ENCODE results near the gene C1QTNF7. TPM values are rescaled to one million over a fixed set of nuclear protein-coding genes. Genes with fewer than 3 reads are reported as not detected.

Gene C1QTNF7
- total and polyA plus RNA-seq, 9 donors = 5.9 to 23.6 (median 14.1) TPM

DNA sequence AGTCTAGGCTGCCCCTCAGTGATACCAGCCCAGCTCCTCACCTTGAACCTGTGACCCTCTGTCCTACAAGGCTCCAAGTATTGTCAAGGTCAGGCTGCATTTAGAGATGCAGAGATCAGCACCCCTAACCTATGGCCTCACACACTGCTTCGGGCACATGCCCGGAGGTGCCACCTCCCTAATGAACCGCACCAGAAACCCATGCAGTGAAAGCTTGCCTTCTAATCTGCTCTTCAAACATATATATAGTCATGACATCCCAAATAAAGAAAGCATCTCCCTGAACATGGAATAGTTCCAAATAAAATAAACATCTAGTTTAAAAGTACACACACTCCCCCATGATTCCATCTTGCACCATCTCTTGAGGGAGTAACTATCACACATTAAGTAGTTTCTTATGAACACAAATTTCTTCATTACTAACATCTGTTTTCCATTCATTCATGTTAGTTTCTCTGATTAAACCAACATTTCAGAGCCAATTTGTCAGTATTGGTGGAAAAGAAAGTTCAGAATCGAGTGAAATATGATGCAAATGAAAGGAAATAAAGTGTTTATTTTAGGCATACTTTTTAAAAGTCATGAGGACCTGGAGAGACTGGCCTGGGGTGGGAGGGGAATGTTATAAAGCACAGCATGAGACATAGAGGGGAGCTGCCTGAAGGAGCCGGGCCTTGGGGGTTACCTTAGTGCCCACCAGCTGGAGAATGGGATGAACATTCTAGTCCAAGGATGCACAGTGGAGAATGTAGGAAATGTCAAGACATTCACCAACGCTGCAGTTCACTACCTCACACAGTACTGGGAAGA, 61.0 kb downstream of the C1QTNF7 start:
- Histone ChIP-seq H3K27ac (no peak overlapping the region), H3K36me3 (no peaks in the 10 kb centered on the region), H3K27me3 (no peaks in the 10 kb centered on the region), H3K9me3 (no peaks in the 10 kb centered on the region), H3K4me3 (no peak overlapping the region), H3K4me1 (ENCODE audit: insufficient read depth) (no peaks in the 10 kb centered on the region)
- DNase-seq = no peak
- 68 to 86% (median 79%) methylated on average over 6 of the region's 6 CpGs for WGBS, 3 donors
- intact Hi-C loops (cut with DNase I) = no loop called here
- no peak for TF ChIP-seq POLR2A (IDR thresholded peaks at IDR 0.05)
- TF ChIP-seq, protein P1, sequence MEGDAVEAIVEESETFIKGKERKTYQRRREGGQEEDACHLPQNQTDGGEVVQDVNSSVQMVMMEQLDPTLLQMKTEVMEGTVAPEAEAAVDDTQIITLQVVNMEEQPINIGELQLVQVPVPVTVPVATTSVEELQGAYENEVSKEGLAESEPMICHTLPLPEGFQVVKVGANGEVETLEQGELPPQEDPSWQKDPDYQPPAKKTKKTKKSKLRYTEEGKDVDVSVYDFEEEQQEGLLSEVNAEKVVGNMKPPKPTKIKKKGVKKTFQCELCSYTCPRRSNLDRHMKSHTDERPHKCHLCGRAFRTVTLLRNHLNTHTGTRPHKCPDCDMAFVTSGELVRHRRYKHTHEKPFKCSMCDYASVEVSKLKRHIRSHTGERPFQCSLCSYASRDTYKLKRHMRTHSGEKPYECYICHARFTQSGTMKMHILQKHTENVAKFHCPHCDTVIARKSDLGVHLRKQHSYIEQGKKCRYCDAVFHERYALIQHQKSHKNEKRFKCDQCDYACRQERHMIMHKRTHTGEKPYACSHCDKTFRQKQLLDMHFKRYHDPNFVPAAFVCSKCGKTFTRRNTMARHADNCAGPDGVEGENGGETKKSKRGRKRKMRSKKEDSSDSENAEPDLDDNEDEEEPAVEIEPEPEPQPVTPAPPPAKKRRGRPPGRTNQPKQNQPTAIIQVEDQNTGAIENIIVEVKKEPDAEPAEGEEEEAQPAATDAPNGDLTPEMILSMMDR (IDR thresholded peaks at IDR 0.05) = no peak
- TF ChIP-seq EP300 (IDR thresholded peaks at IDR 0.05) = no peak

DNA sequence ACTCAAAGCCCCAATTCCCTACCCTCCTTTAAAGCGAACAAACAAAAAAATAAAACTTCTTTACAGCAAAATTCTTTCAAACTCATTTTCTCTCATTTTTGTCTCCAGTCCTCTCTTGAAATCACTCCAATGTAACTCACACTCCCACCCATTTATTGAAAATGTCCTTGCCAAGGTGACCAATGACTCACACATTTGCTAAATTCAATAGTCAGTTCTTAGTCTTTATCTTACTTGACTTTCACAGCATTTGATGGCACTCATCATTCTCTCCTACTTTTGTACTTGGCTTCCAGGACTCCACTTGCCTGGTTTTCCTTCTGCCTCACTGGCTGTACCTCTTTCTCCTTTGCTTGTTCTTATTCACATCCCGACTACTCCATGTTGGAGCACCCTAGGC, 61.7 kb downstream of the C1QTNF7 start:
- Histone ChIP-seq H3K27me3 (no peaks in the 10 kb centered on the region), H3K4me1 (ENCODE audit: insufficient read depth) (no peaks in the 10 kb centered on the region), H3K27ac (no peak overlapping the region), H3K36me3 (no peaks in the 10 kb centered on the region), H3K9me3 (no peaks in the 10 kb centered on the region), H3K4me3 (no peak overlapping the region)
- intact Hi-C loops (cut with DNase I) = no loop called here
- TF ChIP-seq, protein P1 (IDR thresholded peaks at IDR 0.05) = no peak
- no peak for TF ChIP-seq POLR2A (IDR thresholded peaks at IDR 0.05)
- no peak for TF ChIP-seq EP300 (IDR thresholded peaks at IDR 0.05)
- DNase-seq = no peak
- 87 to 94% (median 88%) methylated on average over 2 of the region's 2 CpGs for WGBS, 3 donors

DNA sequence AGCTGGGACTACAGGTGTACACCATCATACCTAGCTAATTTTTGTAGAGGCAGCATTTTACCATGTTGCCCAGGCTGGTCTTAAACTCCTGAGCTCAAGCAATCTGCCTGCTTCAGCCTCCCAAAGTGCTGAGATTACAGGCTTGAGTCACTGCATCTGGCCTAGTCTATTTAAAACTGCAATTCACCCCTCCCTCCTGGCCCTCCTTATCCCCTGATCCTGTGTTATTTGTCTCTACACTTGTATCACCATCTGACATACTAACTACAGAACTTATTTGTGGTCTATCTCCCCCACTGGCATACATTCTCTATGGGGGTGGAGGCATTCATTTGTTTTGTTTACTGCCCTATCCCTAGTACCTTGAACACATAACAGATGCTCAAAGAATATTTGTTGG, 65.6 kb downstream of the C1QTNF7 start:
- TF ChIP-seq EP300 (IDR thresholded peaks at IDR 0.05) (no peak), POLR2A (IDR thresholded peaks at IDR 0.05) (no peak)
- TF ChIP-seq, protein P1 (IDR thresholded peaks at IDR 0.05) = no peak
- H3K4me1 ChIP-seq (ENCODE audit: insufficient read depth) = no peaks in the 10 kb centered on the region
- DNase-seq = no peak
- intact Hi-C loops (cut with DNase I) = no loop called here
- no peak overlapping the region for H3K27ac ChIP-seq
- no peak overlapping the region for H3K4me3 ChIP-seq
- H3K36me3 ChIP-seq = no peaks in the 10 kb centered on the region
- no peaks in the 10 kb centered on the region for H3K27me3 ChIP-seq
- H3K9me3 ChIP-seq = no peaks in the 10 kb centered on the region

DNA sequence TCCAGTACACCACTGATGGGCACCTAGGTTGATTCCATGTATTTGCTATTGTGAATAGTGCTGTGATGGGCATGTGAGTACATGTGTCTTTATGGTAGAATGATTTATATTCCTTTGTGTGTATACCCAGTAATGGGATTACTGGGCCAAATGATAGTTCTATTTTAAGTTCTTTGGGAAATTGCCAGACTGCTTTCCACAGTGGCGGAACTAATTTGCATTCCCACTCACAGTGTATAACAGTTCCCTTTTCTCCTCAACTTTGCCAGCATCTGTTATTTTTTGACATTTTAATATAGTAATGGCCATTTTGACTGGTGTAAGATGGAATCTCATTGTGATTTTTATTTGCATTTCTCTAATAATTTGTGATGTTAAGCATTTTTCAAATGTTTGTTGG, 67.8 kb downstream of the C1QTNF7 start:
- no peak overlapping the region for H3K27ac ChIP-seq
- no peaks in the 10 kb centered on the region for H3K4me1 ChIP-seq (ENCODE audit: insufficient read depth)
- no peak for DNase-seq
- intact Hi-C loops (cut with DNase I) = no loop called here
- TF ChIP-seq EP300 (IDR thresholded peaks at IDR 0.05) (no peak), POLR2A (IDR thresholded peaks at IDR 0.05) (no peak)
- TF ChIP-seq, protein P1 (IDR thresholded peaks at IDR 0.05) = no peak
- 70 to 90% (median 83%) methylated on average over 1 of the region's 1 CpG for WGBS, 3 donors
- H3K9me3 ChIP-seq = no peaks in the 10 kb centered on the region
- H3K4me3 ChIP-seq = no peak overlapping the region
- H3K27me3 ChIP-seq = no peaks in the 10 kb centered on the region
- H3K36me3 ChIP-seq = no peaks in the 10 kb centered on the region

Small RNA genes lying within 50 kb of the gene (small RNA-seq; reads per million reads assigned to genes)
- gene AC007016.1 = not detected

Other genes with a start within 250 kb of the C1QTNF7 start
- 10 to 100 TPM; 10.6 to 53.9 (median 17.5) TPM for gene CC2D2A, start 41.8 kb downstream of the C1QTNF7 start, total RNA-seq
- 10 to 100 TPM in 1 of 2 donors, 1 to 10 TPM in 1; 9.4 to 38.9 TPM for gene CC2D2A, start 41.8 kb downstream of the C1QTNF7 start, polyA plus RNA-seq
- 100 to 1,000 TPM in 1 of 7 donors, 10 to 100 TPM in 6; 68.7 to 103 (median 90.4) TPM for gene FBXL5, start 227.3 kb downstream of the C1QTNF7 start, total RNA-seq
- gene FBXL5, start 227.3 kb downstream of the C1QTNF7 start, polyA plus RNA-seq = 100 to 1,000 TPM in 1 of 2 donors, 10 to 100 TPM in 1; 68.8 to 104 TPM

All from ovary (tissue), 9 donors.